MM.1S (cell line): ENCODE results near the gene FMN2.

Experiments
- DNase-seq: peaks from one replicate; pipeline ENCODE4 v3.0.0-alpha.2; 2015
- H2AFZ ChIP-seq: fragments of 300-600 bp; sonication (generic); 2 replicates; pipeline ENCODE4 v1.6.0; 2016; ENCODE audit warnings: antibody characterized with exemption, low read length
- H3F3A ChIP-seq: fragments of 300-600 bp; sonication (generic); 2 replicates; pipeline ENCODE4 v1.6.1; 2016; ENCODE audit warnings: mild to moderate bottlenecking, antibody characterized with exemption, low read length, moderate library complexity, mixed read lengths; ENCODE audit not compliant: insufficient read depth
- H3K27ac ChIP-seq: fragments of 300-600 bp; sonication (generic); 2 replicates; pipeline ENCODE4 v1.5.1; 2016; ENCODE audit warnings: mild to moderate bottlenecking, low read length
- H3K27me3 ChIP-seq: fragments of 300-600 bp; sonication (generic); replicated peaks from 2 replicates; pipeline ENCODE4 v1.6.0; 2016; ENCODE audit warnings: low read length; ENCODE audit not compliant: insufficient read depth
- H3K36me3 ChIP-seq: fragments of 300-600 bp; sonication (generic); replicated peaks from 2 replicates; pipeline ENCODE4 v1.6.1; 2016; ENCODE audit warnings: mild to moderate bottlenecking, low read length, mixed read lengths; ENCODE audit not compliant: insufficient read depth
- H3K4me1 ChIP-seq: fragments of 300-600 bp; sonication (generic); 2 replicates; pipeline ENCODE4 v1.6.1; 2016; ENCODE audit warnings: low read length, mixed read lengths
- H3K4me2 ChIP-seq: fragments of 300-600 bp; sonication (generic); 2 replicates; pipeline ENCODE4 v1.6.0; 2016; ENCODE audit warnings: low read depth, low read length
- H3K4me3 ChIP-seq: fragments of 300-600 bp; sonication (generic); 2 replicates; pipeline ENCODE4 v1.5.1; 2016; ENCODE audit warnings: low read length, mixed read lengths
- H3K79me2 ChIP-seq: fragments of 300-600 bp; sonication (generic); 2 replicates; pipeline ENCODE4 v1.6.1; 2016; ENCODE audit warnings: mixed run types, low read length, mixed read lengths
- H3K9ac ChIP-seq: fragments of 300-600 bp; sonication (generic); 2 replicates; pipeline ENCODE4 v1.6.1; 2016; ENCODE audit warnings: low read length, mixed read lengths
- H3K9me2 ChIP-seq: fragments of 300-600 bp; sonication (generic); replicated peaks from 2 replicates; pipeline ENCODE4 v1.6.1; 2016; ENCODE audit warnings: mild to moderate bottlenecking, low read length, mixed read lengths; ENCODE audit not compliant: insufficient read depth
- H3K9me3 ChIP-seq: fragments of 300-600 bp; sonication (generic); replicated peaks from 2 replicates; pipeline ENCODE4 v1.6.1; 2016; ENCODE audit warnings: mild to moderate bottlenecking, low read length, mixed read lengths; ENCODE audit not compliant: insufficient read depth
- H4K20me1 ChIP-seq: fragments of 300-600 bp; sonication (generic); 2 replicates; pipeline ENCODE4 v1.6.1; 2016; ENCODE audit warnings: mild to moderate bottlenecking, low read length, moderate library complexity, mixed read lengths; ENCODE audit not compliant: insufficient read depth
- CTCF ChIP-seq: fragments of 300-600 bp; sonication (generic); IDR thresholded peaks from 2 replicates; pipeline ENCODE4 v1.5.1; 2016; ENCODE audit warnings: antibody characterized with exemption, low read length, mixed read lengths
- EZH2 ChIP-seq: fragments of 300-600 bp; sonication (generic); optimal IDR thresholded peaks from 2 replicates; pipeline ENCODE3; 2017; ENCODE audit warnings: low read depth, mild to moderate bottlenecking, antibody characterized with exemption, low read length, mixed read lengths
- EZH2phosphoT487 ChIP-seq: fragments of 300-600 bp; sonication (generic); IDR thresholded peaks from 2 replicates; pipeline ENCODE4 v1.6.1; 2018; ENCODE audit warnings: antibody characterized with exemption, low read length

The FMN2 gene

GRCh38 chr1:240284656-240285414 lies 193.2 kb downstream of the FMN2 start:
- Histone ChIP-seq H3K4me1 (no peaks in the 10 kb centered on the region), H2AFZ (no peak overlapping the region), H3K9me3 (no peaks in the 10 kb centered on the region), H3K79me2 (no peaks in the 10 kb centered on the region), H3F3A (no peaks in the 10 kb centered on the region), H4K20me1 (no peaks in the 10 kb centered on the region), H3K36me3 (no peaks in the 10 kb centered on the region), H3K4me3 (no peak overlapping the region), H3K9me2 (no peaks in the 10 kb centered on the region), H3K27me3 (no peaks in the 10 kb centered on the region), H3K4me2 (no peak overlapping the region), H3K27ac (no peak overlapping the region), H3K9ac (no peak overlapping the region)
- no peak for DNase-seq
- TF ChIP-seq EZH2phosphoT487 = no peak
- TF ChIP-seq EZH2 = no peak
- no peak for TF ChIP-seq CTCF

- H3K9ac ChIP-seq = no peak overlapping the region
- no peaks in the 10 kb centered on the region for H3F3A ChIP-seq
- H3K4me3 ChIP-seq = no peak overlapping the region
- no peak overlapping the region for H3K4me2 ChIP-seq
- no peaks in the 10 kb centered on the region for H3K4me1 ChIP-seq
- TF ChIP-seq CTCF (no peak), EZH2phosphoT487 (no peak), EZH2 (no peak)
- H3K9me3 ChIP-seq = no peaks in the 10 kb centered on the region
- no peaks in the 10 kb centered on the region for H3K27me3 ChIP-seq
- DNase-seq = no peak
- H3K36me3 ChIP-seq = no peaks in the 10 kb centered on the region
- no peaks in the 10 kb centered on the region for H3K9me2 ChIP-seq
- H4K20me1 ChIP-seq = no peaks in the 10 kb centered on the region
- H2AFZ ChIP-seq = no peak overlapping the region
- H3K27ac ChIP-seq = no peak overlapping the region
- H3K79me2 ChIP-seq = no peaks in the 10 kb centered on the region
Measured at GRCh38 chr1:240285540-240285939, 193.9 kb downstream of the FMN2 start.

GRCh38 chr1:240287722-240288121 lies 196.0 kb downstream of the FMN2 start:
- no peak overlapping the region for H3K9ac ChIP-seq
- H3K9me3 ChIP-seq = no peaks in the 10 kb centered on the region
- DNase-seq = no peak
- H4K20me1 ChIP-seq = no peaks in the 10 kb centered on the region
- no peak overlapping the region for H2AFZ ChIP-seq
- no peaks in the 10 kb centered on the region for H3F3A ChIP-seq
- H3K4me2 ChIP-seq = no peak overlapping the region
- H3K79me2 ChIP-seq = no peaks in the 10 kb centered on the region
- H3K36me3 ChIP-seq = no peaks in the 10 kb centered on the region
- H3K4me1 ChIP-seq = no peaks in the 10 kb centered on the region
- no peaks in the 10 kb centered on the region for H3K27me3 ChIP-seq
- H3K27ac ChIP-seq = no peak overlapping the region
- no peak overlapping the region for H3K4me3 ChIP-seq
- TF ChIP-seq EZH2phosphoT487 = no peak
- TF ChIP-seq CTCF = no peak
- TF ChIP-seq EZH2 = no peak
- no peaks in the 10 kb centered on the region for H3K9me2 ChIP-seq
